ENCODE results near the gene CYP2R1. TPM values are rescaled to one million over a fixed set of nuclear protein-coding genes. Genes with fewer than 3 reads are reported as not detected.
A peak's percentile ranks its signal among the peaks of the same experiment; 100 is the strongest.
"Not testable (repeated sequence)": the region's sequence is repeated elsewhere in the genome, so short reads cannot be mapped to it uniquely, and the experiment has no call there.

CYP2R1 gene
- total and polyA plus RNA-seq, 2 experiments from 2014 or later, result 21.2 to 22.3 TPM

GRCh38 chr11:14891143-14892035 lies 642 bp downstream of the CYP2R1 start:
- no peaks in the 10 kb centered on the region for H3K9me3 ChIP-seq (ENCODE audit: low read depth)
- no peaks in the 10 kb centered on the region for H3K36me3 ChIP-seq
- peak overlapping the region; percentile 41 for H3K4me3 ChIP-seq
- peak; percentile 93 to 94 for DNase-seq (ENCODE audit: low read depth in 1 of 2, low spot score in 1 of 2)
- H3K27ac ChIP-seq, result peak overlapping the region; percentile 10
- H3K27me3 ChIP-seq, result no peaks in the 10 kb centered on the region
- peaks cover 4% of the 10 kb centered on the region for H3K4me1 ChIP-seq (ENCODE audit: low read depth)
- no peak for TF ChIP-seq CTCF (IDR thresholded peaks at IDR 0.05; ENCODE audit: low read depth, low read length)

- H3K27me3 ChIP-seq, result no peaks in the 10 kb centered on the region
- no peaks in the 10 kb centered on the region for H3K9me3 ChIP-seq (ENCODE audit: low read depth)
- DNase-seq (ENCODE audit: low read depth in 1 of 2, low spot score in 1 of 2), result no peak
- no peak overlapping the region for H3K4me3 ChIP-seq
- no peak for TF ChIP-seq CTCF (IDR thresholded peaks at IDR 0.05; ENCODE audit: low read depth, low read length)
- H3K27ac ChIP-seq, result peak overlapping the region; percentile 43
- no peaks in the 10 kb centered on the region for H3K36me3 ChIP-seq
- H3K4me1 ChIP-seq (ENCODE audit: low read depth), result peaks cover 10% of the 10 kb centered on the region
These were observed 5.5 kb downstream of the CYP2R1 start for GRCh38 chr11:14886513-14886912.

- TF ChIP-seq CTCF (IDR thresholded peaks at IDR 0.05; ENCODE audit: low read depth, low read length), result no peak
- Histone ChIP-seq H3K4me1 (ENCODE audit: low read depth) (peaks cover 10% of the 10 kb centered on the region), H3K27me3 (no peaks in the 10 kb centered on the region), H3K4me3 (no peak overlapping the region), H3K9me3 (ENCODE audit: low read depth) (no peaks in the 10 kb centered on the region), H3K36me3 (no peaks in the 10 kb centered on the region), H3K27ac (no peak overlapping the region)
- DNase-seq (ENCODE audit: low read depth in 1 of 2, low spot score in 1 of 2), result no peak
These were observed 7.3 kb downstream of the CYP2R1 start for GRCh38 chr11:14884667-14885273.

GRCh38 chr11:14883683-14884082 lies 8.3 kb downstream of the CYP2R1 start:
- not testable (repeated sequence) for H3K36me3 ChIP-seq; H3K4me1 ChIP-seq (ENCODE audit: low read depth); H3K9me3 ChIP-seq (ENCODE audit: low read depth); DNase-seq (ENCODE audit: low read depth in 1 of 2, low spot score in 1 of 2); H3K4me3 ChIP-seq; H3K27me3 ChIP-seq; H3K27ac ChIP-seq

GRCh38 chr11:14882196-14882595 lies 9.8 kb downstream of the CYP2R1 start:
- Histone ChIP-seq H3K27me3 (no peaks in the 10 kb centered on the region), H3K9me3 (ENCODE audit: low read depth) (no peaks in the 10 kb centered on the region), H3K27ac (no peak overlapping the region), H3K36me3 (peaks cover 16% of the 10 kb centered on the region), H3K4me3 (no peak overlapping the region), H3K4me1 (ENCODE audit: low read depth) (peaks cover 10% of the 10 kb centered on the region)
- no peak for TF ChIP-seq CTCF (IDR thresholded peaks at IDR 0.05; ENCODE audit: low read depth, low read length)
- no peak for DNase-seq (ENCODE audit: low read depth in 1 of 2, low spot score in 1 of 2)
